H1 (cell line): Measurements from ENCODE around the gene PDCD5. TPM values are rescaled to one million over a fixed set of nuclear protein-coding genes. Genes with fewer than 3 reads are reported as not detected.

ENCODE experiments used
- CTCF ChIA-PET: fragments of 300-600 bp; sonication (Branson Sonifier 250); formaldehyde crosslinking; loops from one replicate; lab custom pipeline; 2021; ENCODE audit not compliant: partially characterized antibody; lab: Charles Lee
- POLR2A ChIA-PET: fragments of 300-600 bp; sonication (Branson Sonifier 250); formaldehyde crosslinking; loops from one replicate; lab custom pipeline; 2021; ENCODE audit warnings: inconsistent platforms; ENCODE audit not compliant: partially characterized antibody; lab: Charles Lee
- DNase-seq, 2 experiments: peaks; one replicate each; pipeline versions ENCODE4 v3.0.0 to v3.0.0-alpha.2; 2010 to 2022; ENCODE audit warnings: low spot score in 2 of 2, low read depth in 1 of 2, mixed read lengths in 1 of 2
- FAIRE-seq: peaks from 2 replicates; lab custom pipeline; 2011; peaks lifted over from hg19 to GRCh38; lab: Jason Lieb, UNC
- H2AFZ ChIP-seq: 2 replicates; pipeline ENCODE4 v1.8.1; 2012; ENCODE audit warnings: low read length, inconsistent platforms
- H2AK5ac ChIP-seq: 2 replicates; pipeline ENCODE4 v1.6.1; 2013; ENCODE audit warnings: low read depth, low read length
- H2BK120ac ChIP-seq: replicated peaks from 2 replicates; pipeline ENCODE3; 2013; ENCODE audit warnings: low read depth, low read length, inconsistent platforms
- H2BK12ac ChIP-seq: 2 replicates; pipeline ENCODE4 v1.6.1; 2013; ENCODE audit warnings: low read depth, low read length
- H2BK15ac ChIP-seq: 2 replicates; pipeline ENCODE4 v1.6.1; 2013; ENCODE audit warnings: low read length
- H2BK20ac ChIP-seq: 2 replicates; pipeline ENCODE4 v1.6.1; 2013; ENCODE audit warnings: low read length
- H2BK5ac ChIP-seq: 2 replicates; pipeline ENCODE4 v1.6.1; 2013; ENCODE audit warnings: low read depth, low read length
- H3K14ac ChIP-seq: 2 replicates; pipeline ENCODE4 v1.6.1; 2013; ENCODE audit warnings: inconsistent platforms; ENCODE audit not compliant: insufficient read length
- H3K18ac ChIP-seq: 2 replicates; pipeline ENCODE4 v1.6.1; 2013; ENCODE audit warnings: low read length; ENCODE audit errors: extremely low read depth
- H3K23ac ChIP-seq: 2 replicates; pipeline ENCODE4 v1.6.1; 2013; ENCODE audit warnings: inconsistent platforms; ENCODE audit not compliant: insufficient read length
- H3K23me2 ChIP-seq: 2 replicates; pipeline ENCODE4 v1.6.1; 2013; ENCODE audit warnings: low read depth, low read length
- H3K27ac ChIP-seq: 2 replicates; pipeline ENCODE4 v1.6.1; 2011; ENCODE audit warnings: low read depth, low read length, inconsistent platforms
- H3K27me3 ChIP-seq, 4 experiments: replicated peaks in 1 of 4; 1 replicate in 1 of 4; 2 replicates in 3 of 4; pipeline versions ENCODE4 v1.6.1 to v1.8.1; 2011 to 2013; ENCODE audit warnings: low read length in 3 of 4, mild to moderate bottlenecking in 3 of 4, inconsistent platforms in 2 of 4, mixed read lengths in 2 of 4, moderate library complexity in 1 of 4; ENCODE audit not compliant: control insufficient read depth in 3 of 4, insufficient read depth in 3 of 4; ENCODE audit errors: extremely low read depth in 1 of 4
- H3K36me3 ChIP-seq, 4 experiments: 2 replicates each; pipeline versions ENCODE4 v1.6.1 to v1.8.1; 2011 to 2013; ENCODE audit warnings: mild to moderate bottlenecking in 4 of 4, low read length in 3 of 4, moderate library complexity in 2 of 4, control low read depth in 1 of 4, inconsistent platforms in 1 of 4; ENCODE audit not compliant: insufficient read depth in 4 of 4, control insufficient read depth in 2 of 4
- H3K4ac ChIP-seq: replicated peaks from 2 replicates; pipeline ENCODE3; 2013; ENCODE audit warnings: low read length, low read depth, mixed read lengths, inconsistent platforms; ENCODE audit not compliant: insufficient read length
- H3K4me1 ChIP-seq, 4 experiments: replicated peaks in 1 of 4; 1 replicate in 1 of 4; 2 replicates in 3 of 4; pipeline versions ENCODE4 v1.6.1 to v1.8.1; 2011 to 2013; ENCODE audit warnings: low read length in 3 of 4, inconsistent platforms in 2 of 4, mixed read lengths in 1 of 4; ENCODE audit not compliant: insufficient read depth in 4 of 4, control insufficient read depth in 3 of 4
- H3K4me2 ChIP-seq, 2 experiments: 2 replicates each; pipeline versions ENCODE4 v1.6.1 to v1.8.1; 2011 to 2013; ENCODE audit warnings: low read depth in 2 of 2, low read length in 2 of 2, control low read depth in 1 of 2, inconsistent platforms in 1 of 2, mild to moderate bottlenecking in 1 of 2; ENCODE audit not compliant: insufficient read depth in 1 of 2
- H3K4me3 ChIP-seq, 4 experiments: fragments of 200-600, 300-600 bp in 1 of 4; sonication (generic), shearing (Covaris generic), sonication (Bioruptor Twin) in 1 of 4; 2 replicates each; pipeline versions ENCODE4 v1.5.1 to v1.8.1; 2011 to 2016; ENCODE audit warnings: low read length in 4 of 4, low read depth in 3 of 4, control low read depth in 2 of 4, inconsistent platforms in 2 of 4, mild to moderate bottlenecking in 2 of 4, mixed read lengths in 1 of 4, moderate library complexity in 1 of 4; ENCODE audit not compliant: insufficient read depth in 2 of 4; ENCODE audit errors: extremely low read depth in 1 of 4
- H3K56ac ChIP-seq: replicated peaks from 2 replicates; pipeline ENCODE3; 2013; ENCODE audit warnings: low read depth, mild to moderate bottlenecking, mixed read lengths, low read length, inconsistent platforms; ENCODE audit not compliant: insufficient read length
- H3K79me1 ChIP-seq: 2 replicates; pipeline ENCODE4 v1.6.1; 2013; ENCODE audit warnings: low read depth, low read length, control low read depth
- H3K79me2 ChIP-seq, 2 experiments: 2 replicates each; pipeline versions ENCODE4 v1.6.1 to v1.8.1; 2012 to 2013; ENCODE audit warnings: low read length in 2 of 2, mild to moderate bottlenecking in 2 of 2, inconsistent platforms in 1 of 2; ENCODE audit not compliant: insufficient read depth in 2 of 2, control insufficient read depth in 1 of 2
- H3K9ac ChIP-seq, 4 experiments: replicated peaks in 1 of 4; 1 replicate in 1 of 4; 2 replicates in 3 of 4; pipeline versions ENCODE4 v1.6.1 to v1.8.1; 2011 to 2013; ENCODE audit warnings: low read depth in 3 of 4, low read length in 3 of 4, control low read depth in 2 of 4, mild to moderate bottlenecking in 2 of 4, moderate library complexity in 2 of 4, inconsistent platforms in 1 of 4; ENCODE audit errors: extremely low read depth in 1 of 4
- H3K9me3 ChIP-seq, 2 experiments: 2 replicates each; pipeline versions ENCODE4 v1.6.1 to v1.8.1; 2012 to 2013; ENCODE audit warnings: mild to moderate bottlenecking in 2 of 2, moderate library complexity in 2 of 2, control low read depth in 1 of 2, inconsistent platforms in 1 of 2, low read depth in 1 of 2, low read length in 1 of 2, mixed read lengths in 1 of 2; ENCODE audit not compliant: insufficient read depth in 2 of 2
- H4K20me1 ChIP-seq, 2 experiments: replicated peaks in 1 of 2; 2 replicates each; pipeline versions ENCODE3 to v1.8.1; 2011 to 2013; ENCODE audit warnings: inconsistent platforms in 2 of 2, low read length in 2 of 2, mild to moderate bottlenecking in 1 of 2; ENCODE audit not compliant: insufficient read depth in 2 of 2, control insufficient read depth in 1 of 2
- H4K5ac ChIP-seq: 2 replicates; pipeline ENCODE4 v1.6.1; 2013; ENCODE audit warnings: low read length, low read depth, mixed read lengths, inconsistent platforms; ENCODE audit not compliant: insufficient read length
- H4K8ac ChIP-seq: 2 replicates; pipeline ENCODE4 v1.8.0; 2013; ENCODE audit warnings: mild to moderate bottlenecking, moderate library complexity, low read length, inconsistent platforms; ENCODE audit not compliant: insufficient read depth; ENCODE audit errors: extremely low read depth
- H4K91ac ChIP-seq: replicated peaks from 2 replicates; pipeline ENCODE3; 2013; ENCODE audit warnings: low read length, mixed read lengths, inconsistent platforms; ENCODE audit not compliant: insufficient read length
- BCL11A ChIP-seq, 2 experiments: IDR thresholded peaks; one replicate each; pipeline ENCODE4 v1.6.1; 2011; ENCODE audit warnings: low read depth in 2 of 2, low read length in 2 of 2, mild to moderate bottlenecking in 2 of 2
- CHD2 ChIP-seq: IDR thresholded peaks from 2 replicates; pipeline ENCODE4 v1.6.1; 2012; ENCODE audit warnings: low read length, improper control_type of control experiment
- GABPA ChIP-seq: IDR thresholded peaks from 2 replicates; pipeline ENCODE4 v1.6.1; 2011; ENCODE audit warnings: mild to moderate bottlenecking, low read length, moderate library complexity, borderline replicate concordance; ENCODE audit not compliant: insufficient read depth
- GTF2F1 ChIP-seq: IDR thresholded peaks from 2 replicates; pipeline ENCODE4 v1.6.1; 2012; ENCODE audit warnings: low read depth, low read length, improper control_type of control experiment, borderline replicate concordance
- JUND ChIP-seq: IDR thresholded peaks from 2 replicates; pipeline ENCODE4 v1.6.1; 2011; ENCODE audit warnings: mild to moderate bottlenecking, improper control_type of control experiment, low read length
- NANOG ChIP-seq: IDR thresholded peaks from 2 replicates; pipeline ENCODE4 v1.6.1; 2011; ENCODE audit warnings: low read length, low read depth, mild to moderate bottlenecking, inconsistent platforms; ENCODE audit not compliant: insufficient read depth, poor library complexity, severe bottlenecking
- POLR2AphosphoS5 ChIP-seq: IDR thresholded peaks from 2 replicates; pipeline ENCODE4 v1.6.1; 2011; ENCODE audit warnings: low read depth, low read length
- POU5F1 ChIP-seq: IDR thresholded peaks from 2 replicates; pipeline ENCODE4 v1.6.1; 2011; ENCODE audit warnings: low read depth, mild to moderate bottlenecking, low read length, moderate library complexity
- SRF ChIP-seq: IDR thresholded peaks from 2 replicates; pipeline ENCODE4 v1.6.1; 2011; ENCODE audit warnings: mild to moderate bottlenecking, low read depth, low read length, moderate library complexity
- TAF1 ChIP-seq: IDR thresholded peaks from 2 replicates; pipeline ENCODE4 v1.6.1; 2011; ENCODE audit warnings: mild to moderate bottlenecking, low read depth, low read length
- TEAD4 ChIP-seq: IDR thresholded peaks from 2 replicates; pipeline ENCODE4 v1.6.1; 2012; ENCODE audit warnings: low read depth, low read length, inconsistent platforms, mixed read lengths
- WGBS, 2 experiments: shearing (Covaris generic) in 1 of 2; methylation state at CpG; one replicate each; pipeline versions ENCODE4 v1.1.6 to v1.1.7; 2013 to 2015; ENCODE audit warnings: low lambda C conversion rate in 2 of 2, mixed read lengths in 2 of 2, inconsistent platforms in 1 of 2, low coverage in 1 of 2, missing lambda C conversion rate in 1 of 2; ENCODE audit not compliant: insufficient replicate concordance in 2 of 2, insufficient coverage in 1 of 2, insufficient read length in 1 of 2; ENCODE audit errors: extremely low coverage in 1 of 2, missing lambda C conversion rate in 1 of 2; 5-methylcytosine and 5-hydroxymethylcytosine counted together
- polyA plus RNA-seq, 7 experiments: library from polyadenylated mRNA; depleted of rRNA in 3 of 7; stranded (reverse) in 5 of 7; unstranded in 2 of 7; fragments of >200 nt in 5 of 7; fragments of 200-250 nt in 2 of 7; gene quantifications; 1 replicate in 5 of 7; 2 replicates in 1 of 7; 4 replicates in 1 of 7; pipeline versions ENCODE4 v1.2.1 to v1.2.3, GENCODE V29; 2011 to 2013; ENCODE audit warnings: missing spikeins in 2 of 7, mixed read lengths in 2 of 7
- total RNA-seq: library from RNA; stranded (reverse); fragmentation: NEBNext Ultra II Directional; extraction: Animal tissue kit (Norgen Biotek cat#: 25700); gene quantifications from 2 replicates; pipeline ENCODE4 v1.2.1, GENCODE V29; 2021

Gene PDCD5
- total and polyA plus RNA-seq, 2 of the 8 experiments (the other 6 are each of a cell fraction or from before 2014, with no cell fraction given), result 43.2 to 98.8 TPM

- 88% methylated on average over 19 of the region's 23 CpGs; no CpG with 5 or more reads in 1 of the 2 experiments for WGBS, 2 experiments
- Histone ChIP-seq H3K18ac (no peak overlapping the region), H4K8ac (no peak overlapping the region), H3K9me3 (no peaks in the 10 kb centered on the region), H3K23ac (no peak overlapping the region), H2AK5ac (no peak overlapping the region), H4K5ac (no peak overlapping the region), H2AFZ (no peak overlapping the region), H3K9ac (no peak overlapping the region), H3K4me3 (no peak overlapping the region), H2BK12ac (no peak overlapping the region), H3K4ac (no peak overlapping the region), H2BK5ac (no peak overlapping the region), H2BK15ac (no peak overlapping the region), H3K27me3 (no peaks in the 10 kb centered on the region), H3K79me1 (no peaks in the 10 kb centered on the region; the same call in 1 of the 2 replicates), H3K4me1 (no peaks in the 10 kb centered on the region), H2BK120ac (no peak overlapping the region), H3K4me2 (no peak overlapping the region), H3K23me2 (no peaks in the 10 kb centered on the region), H2BK20ac (no peak overlapping the region), H3K36me3 (peaks cover 11 to 56% (median 40%) of the 10 kb centered on the region in 4 experiments), H3K14ac (no peak overlapping the region), H4K20me1 (peaks cover 0 to 5% of the 10 kb centered on the region in 2 experiments), H3K27ac (no peak overlapping the region), H4K91ac (no peak overlapping the region), H3K79me2 (no peaks in the 10 kb centered on the region), H3K56ac (no peak overlapping the region)
- ChIA-PET CTCF (interaction anchor here (1.4 kb wide), 2 partner anchors 11 to 36 kb away, joined by 3 read pairs; no protein-coding TSS in a partner anchor), POLR2A (no interaction called here)
- FAIRE-seq, result no peak
- DNase-seq, result no peak
- TF ChIP-seq BCL11A (IDR thresholded peaks at IDR 0.05; ENCODE audit: low read depth in 2 of 2, low read length in 2 of 2) (no peak), CHD2 (no peak), NANOG (no peak), SRF (no peak), POU5F1 (no peak), TEAD4 (no peak), TAF1 (no peak), GABPA (no peak), GTF2F1 (no peak), POLR2AphosphoS5 (no peak), JUND (no peak)
Observed at GRCh38 chr19:32619051-32619685, 38.2 kb downstream of the PDCD5 start.
